HL-60/S4 treated with phorbol 12-myristate 13-acetate at 8.2 ng/mL for 4 days and 3 days (cell line): Measurements from ENCODE around the gene KIF4A.
"Not testable (repeated sequence)": the region's sequence is repeated elsewhere in the genome, so short reads cannot be mapped to it uniquely, and the experiment has no call there.

Source experiments
- in situ Hi-C: fragments of 300-500 bp; cut with MboI; formaldehyde crosslinking; loops from 2 replicates; pipeline ENCODE4 v1.15.0; 2022; ENCODE audit warnings: low sequenced_read_pairs

KIF4A gene

DNA sequence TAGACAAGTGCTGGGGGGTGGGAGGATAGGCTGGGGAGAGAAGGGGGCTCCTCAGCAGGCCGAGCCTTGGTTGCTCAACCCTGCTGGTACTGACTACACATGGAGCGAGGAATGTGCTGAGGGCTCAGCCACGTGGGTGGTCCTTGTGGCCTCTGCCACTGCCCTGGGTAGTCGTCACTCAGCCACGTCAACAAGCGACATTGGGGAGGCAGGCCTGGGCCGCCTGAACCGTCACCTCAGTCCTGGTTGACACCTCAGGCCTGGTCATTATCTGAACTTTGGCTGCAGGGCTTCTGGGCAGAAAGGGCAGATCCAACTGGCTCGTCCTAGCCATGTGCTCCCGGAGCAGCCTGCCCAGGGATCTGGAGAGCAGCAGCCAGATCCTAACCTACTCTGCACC, 70.5 kb downstream of the KIF4A start:
- in situ Hi-C loops, result no loop called here

DNA sequence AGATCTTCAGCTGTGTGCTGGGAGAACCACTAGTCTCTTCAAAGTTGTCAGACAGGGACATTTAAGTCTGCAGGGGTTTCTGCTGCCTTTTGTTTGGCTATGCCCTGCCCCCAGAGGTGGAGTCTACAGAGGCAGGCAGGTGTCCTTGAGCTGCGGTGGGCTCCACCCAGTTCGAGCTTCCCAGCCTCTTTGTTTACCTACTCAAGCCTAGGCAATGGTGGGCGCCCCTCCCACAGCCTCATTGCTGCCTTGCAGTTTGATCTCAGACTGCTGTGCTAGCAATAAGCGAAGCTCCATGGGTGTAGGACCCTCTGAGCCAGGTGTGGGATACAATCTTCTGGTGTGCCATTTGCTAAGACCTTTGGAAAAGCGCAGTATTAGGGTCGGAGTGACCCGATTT, 78.8 kb downstream of the KIF4A start:
- in situ Hi-C loops, result not testable (repeated sequence)

GRCh38 chrX:70386235-70386634, 96.3 kb downstream of the KIF4A start:
- in situ Hi-C loops, result no loop called here

DNA sequence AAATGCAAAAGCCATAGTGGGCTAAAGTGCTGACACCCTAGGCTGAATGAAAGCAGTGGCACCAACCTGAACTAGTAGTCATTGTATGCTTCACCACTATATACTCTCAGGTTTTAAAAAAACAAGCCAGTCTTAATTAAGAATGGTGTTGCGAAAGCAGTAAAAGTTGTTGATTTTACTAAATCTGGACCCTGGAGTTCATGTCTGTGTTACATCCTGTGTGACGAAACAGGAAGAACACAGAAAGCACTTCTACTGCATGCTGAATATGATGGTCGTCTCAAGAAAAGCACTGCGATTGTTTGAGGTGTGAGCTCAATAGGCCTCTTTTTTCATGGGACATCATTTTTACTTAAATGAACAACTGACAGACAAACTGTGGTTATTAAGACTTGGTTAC, 109.0 kb downstream of the KIF4A start:
- in situ Hi-C loops, result no loop called here

GRCh38 chrX:70400181-70400580, 110.3 kb downstream of the KIF4A start:
- in situ Hi-C loops, result not testable (repeated sequence)

- in situ Hi-C loops, result no loop called here
Observed at GRCh38 chrX:70402721-70403120, 112.8 kb downstream of the KIF4A start.

DNA sequence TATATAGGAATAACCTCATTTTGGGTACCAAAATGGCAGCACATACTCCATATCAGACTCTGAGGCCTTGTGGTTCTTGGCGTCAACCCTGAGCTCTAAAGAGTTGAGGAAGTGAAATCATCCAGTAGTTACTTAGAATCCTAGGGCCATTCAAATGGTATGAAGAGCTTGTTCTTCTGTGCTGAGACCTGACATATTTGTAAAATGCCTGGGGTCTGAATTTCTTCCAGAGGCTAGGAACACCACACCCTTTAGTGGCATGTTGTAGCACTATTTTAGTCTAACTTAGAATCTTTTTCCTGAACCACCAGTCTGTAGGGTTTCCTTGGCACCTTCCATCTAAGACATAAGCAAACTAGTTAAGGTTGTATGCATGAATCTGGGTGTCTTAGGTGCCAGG, 115.1 kb downstream of the KIF4A start:
- in situ Hi-C loops, result no loop called here

DNA sequence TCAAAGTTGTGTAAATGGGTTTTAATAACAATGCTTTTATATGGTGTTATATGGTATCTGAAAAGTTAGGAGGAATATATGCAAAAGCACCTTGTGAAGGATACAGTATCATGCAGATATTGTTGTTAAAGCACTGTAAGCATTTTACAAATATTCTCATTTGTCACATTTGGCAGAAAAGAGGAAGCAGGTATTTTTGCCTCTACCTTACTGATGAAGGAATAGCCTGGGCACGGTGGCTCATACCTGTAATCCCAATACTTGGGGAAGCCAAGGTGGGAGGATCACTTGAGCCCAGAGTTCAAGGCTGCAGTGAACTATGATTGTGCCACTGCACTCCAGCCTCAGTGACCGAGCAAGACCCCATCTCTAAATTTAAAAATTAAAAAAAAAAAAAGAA, 121.0 kb downstream of the KIF4A start:
- in situ Hi-C loops, result no loop called here

DNA sequence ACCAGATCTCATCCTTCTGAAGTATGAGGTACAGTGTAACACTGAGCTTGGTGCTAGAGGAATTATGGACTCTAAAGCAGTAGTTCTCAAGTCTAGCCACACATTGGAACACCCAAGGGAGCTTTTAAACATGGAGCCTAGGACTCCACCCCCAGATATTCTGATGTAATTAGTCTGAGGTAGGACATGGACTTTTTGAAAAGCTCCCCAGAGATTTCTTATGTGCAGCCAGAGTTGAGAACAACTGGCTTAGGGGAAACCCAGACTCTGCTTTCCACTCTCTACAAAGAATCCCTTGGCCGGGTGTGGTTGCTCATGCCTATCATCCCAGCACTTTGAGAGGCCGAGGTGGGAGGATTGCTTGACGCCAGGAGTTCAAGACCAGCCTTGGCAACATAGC, 121.6 kb downstream of the KIF4A start:
- in situ Hi-C loops, result no loop called here

- in situ Hi-C loops, result no loop called here
Observed at GRCh38 chrX:70421618-70422017, 131.7 kb downstream of the KIF4A start.

DNA sequence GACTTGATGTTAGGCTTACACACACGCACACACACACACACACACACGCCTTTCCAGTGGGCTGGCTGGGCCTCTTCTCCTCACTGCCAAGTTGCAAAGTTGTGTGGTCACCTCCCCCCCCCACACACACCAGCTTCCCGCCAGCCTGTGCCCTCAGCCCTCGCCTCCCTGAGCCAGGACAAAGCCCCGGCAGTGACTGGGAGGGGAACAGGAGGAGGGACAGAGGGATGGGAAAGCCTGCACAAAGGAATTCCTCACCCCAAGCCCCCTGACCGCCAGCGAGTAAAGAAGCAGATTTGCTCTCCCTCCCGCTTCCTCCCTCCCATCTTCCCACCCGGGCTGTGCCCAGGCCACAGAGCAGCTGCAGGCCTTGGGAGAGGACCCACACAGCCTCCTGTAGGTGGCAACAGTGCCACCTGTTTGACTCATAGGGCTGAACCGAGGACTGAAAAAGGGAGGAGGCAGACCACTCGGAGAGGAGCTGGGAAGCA, 133.0 kb downstream of the KIF4A start, which contains the start of gene GDPD2:
Gene GDPD2 (plus strand): TSS at position 464 of the 491 bp plus-strand sequence. CDS start 1,671 bp downstream, outside the sequence.
- in situ Hi-C loops, result no loop called here

- in situ Hi-C loops, result no loop called here
Observed at GRCh38 chrX:70423936-70424675, 134.2 kb downstream of the KIF4A start.

DNA sequence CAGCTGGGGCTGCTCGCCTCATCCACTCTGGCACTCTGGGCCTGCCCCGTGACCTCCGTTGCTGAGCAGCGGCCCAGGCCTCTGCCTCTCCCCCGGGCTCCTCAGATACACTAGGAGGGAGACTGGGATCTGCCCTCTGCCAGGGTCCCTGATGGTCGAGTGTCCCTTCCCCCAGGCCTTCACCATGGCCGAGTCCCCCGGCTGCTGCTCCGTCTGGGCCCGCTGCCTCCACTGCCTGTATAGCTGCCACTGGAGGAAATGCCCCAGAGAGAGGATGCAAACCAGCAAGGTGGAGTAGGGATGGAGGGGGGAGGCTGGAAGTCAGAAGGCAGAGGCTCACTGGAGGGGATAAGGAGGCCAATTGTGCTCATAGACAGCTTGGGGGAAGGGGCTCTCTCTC, 134.9 kb downstream of the KIF4A start:
- in situ Hi-C loops, result no loop called here

- in situ Hi-C loops, result no loop called here
Observed at GRCh38 chrX:70426286-70427278, 136.7 kb downstream of the KIF4A start.

- in situ Hi-C loops, result no loop called here
Observed at GRCh38 chrX:70427365-70427764, 137.5 kb downstream of the KIF4A start.

DNA sequence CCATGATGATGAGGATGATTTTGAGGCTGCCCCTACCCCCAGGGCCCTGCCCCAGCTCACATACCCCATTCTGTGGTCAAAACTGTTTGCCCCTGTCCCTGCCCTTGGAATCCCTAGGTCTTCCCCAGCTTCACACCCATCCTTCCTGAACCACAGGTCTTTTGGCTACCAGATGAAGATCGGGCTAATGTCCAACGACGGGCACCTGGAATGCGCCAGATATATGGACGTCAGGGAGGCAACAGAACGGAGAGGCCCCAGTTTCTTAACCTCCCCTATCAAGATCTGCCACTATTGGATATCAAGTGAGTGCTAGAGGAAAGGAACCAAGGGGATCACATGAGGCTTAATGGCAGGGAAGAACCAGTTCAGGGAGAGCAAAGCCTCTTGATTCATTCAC, 139.9 kb downstream of the KIF4A start:
- in situ Hi-C loops, result no loop called here

DNA sequence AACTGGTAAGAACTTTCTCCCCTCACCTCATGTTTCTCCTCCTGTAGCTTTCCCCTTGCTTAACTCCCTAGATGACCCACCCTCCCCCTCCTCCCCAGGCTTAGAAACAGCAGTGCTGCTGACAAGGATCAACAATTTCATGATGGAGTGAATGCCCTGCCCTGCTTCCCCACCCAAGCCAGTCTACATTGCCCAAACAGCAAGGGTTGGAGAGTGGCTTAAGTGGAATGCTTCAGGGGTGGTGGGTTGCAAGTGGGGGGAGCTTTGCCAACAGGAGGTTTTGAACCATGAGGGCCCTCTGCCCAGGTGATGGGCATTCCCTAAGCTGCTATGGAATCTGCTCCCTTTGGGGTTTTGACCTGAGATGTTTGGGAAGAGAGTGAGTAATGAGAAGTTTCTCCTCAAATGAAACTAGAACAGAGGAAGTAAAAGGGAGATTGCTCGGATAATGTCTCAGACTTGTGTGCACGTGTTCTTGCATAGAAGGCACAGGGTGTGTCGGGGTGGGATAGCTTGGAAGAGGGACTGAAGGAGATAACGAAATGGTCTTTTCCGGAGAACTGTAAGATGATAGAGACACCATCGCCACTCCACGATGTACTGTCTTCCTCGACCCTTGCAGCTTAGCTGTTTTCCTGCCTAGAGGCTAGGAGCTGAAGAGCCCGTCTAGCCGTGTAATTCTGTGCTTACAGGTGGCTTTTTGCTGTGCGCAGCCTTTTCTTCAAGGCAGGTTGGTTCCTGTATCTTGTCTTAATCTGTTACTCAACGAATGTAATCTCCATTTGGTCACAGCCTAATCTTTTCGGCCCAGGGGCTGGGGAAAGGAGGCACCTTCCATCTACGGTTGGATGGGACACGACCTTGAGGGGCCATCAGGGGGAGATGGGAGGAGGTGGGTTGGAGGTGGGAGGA, 143.3 kb downstream of the KIF4A start:
- in situ Hi-C loops, result no loop called here

GRCh38 chrX:70433848-70434351, 144.0 kb downstream of the KIF4A start:
- in situ Hi-C loops, result no loop called here

- in situ Hi-C loops, result no loop called here
Observed at GRCh38 chrX:70434352-70434866, 144.5 kb downstream of the KIF4A start.

DNA sequence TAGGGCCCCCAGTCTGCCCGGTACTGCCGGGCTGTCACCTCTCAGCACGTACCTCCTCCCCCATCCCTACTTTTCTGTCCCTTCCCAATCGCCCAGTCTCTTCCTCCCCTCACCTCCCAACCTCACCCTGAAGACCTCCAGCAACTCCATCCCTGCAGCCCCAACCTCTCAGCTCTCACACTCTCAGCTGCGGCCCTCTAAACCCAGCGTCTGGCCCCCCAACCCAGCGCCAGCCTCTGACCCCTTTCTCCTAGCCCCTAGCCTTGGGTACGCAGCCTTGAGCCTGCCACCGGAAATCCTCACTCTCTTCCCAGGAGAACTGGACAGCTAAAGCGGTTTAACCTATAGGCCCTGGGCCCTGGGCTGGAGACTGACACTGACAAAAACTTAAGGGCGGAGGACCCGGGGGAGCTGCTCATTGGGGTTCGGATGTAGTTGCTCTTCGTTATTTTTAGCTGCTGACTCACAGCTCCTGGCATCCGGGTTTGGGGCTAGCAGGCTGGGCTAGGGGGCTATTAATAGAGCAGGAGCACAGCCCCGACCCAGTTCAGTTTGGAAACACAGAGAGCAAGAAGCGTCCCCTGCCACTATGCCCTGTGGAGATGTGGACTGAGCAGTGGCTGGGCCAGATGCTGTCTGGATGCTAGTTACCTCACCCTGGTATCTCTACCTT, 145.1 kb downstream of the KIF4A start:
- in situ Hi-C loops, result no loop called here
